ENCODE results near the gene NDFIP2. TPM values are rescaled to one million over a fixed set of nuclear protein-coding genes. Genes with fewer than 3 reads are reported as not detected.
"Not testable (repeated sequence)": the region's sequence is repeated elsewhere in the genome, so short reads cannot be mapped to it uniquely, and the experiment has no call there.

Gene NDFIP2
- total RNA-seq, 1 experiment from 2014 or later: 14.0 TPM

DNA sequence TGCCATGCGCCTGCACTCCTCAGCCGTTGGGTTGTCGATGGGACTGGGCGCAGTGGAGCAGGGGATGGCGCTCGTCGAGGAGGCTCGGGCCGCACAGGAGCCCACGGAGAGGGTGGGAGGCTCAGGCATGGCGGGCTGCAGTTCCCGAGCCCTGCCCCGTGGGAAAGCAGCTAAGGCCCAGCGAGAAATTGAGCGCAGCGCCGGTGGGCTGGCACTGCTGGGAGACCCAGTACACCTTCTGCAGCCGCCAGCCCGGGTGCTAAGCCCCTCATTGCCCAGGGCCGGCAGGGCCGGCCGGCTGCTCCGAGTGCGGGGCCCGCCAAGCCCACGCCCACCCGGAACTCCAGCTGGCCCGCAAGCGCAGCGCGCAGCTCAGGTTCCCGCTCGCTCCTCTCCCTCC is 119.2 kb downstream of the NDFIP2 start:
- not testable (repeated sequence) for H3K4me3 ChIP-seq (ENCODE audit: insufficient read depth, low read depth, low read length); H3K36me3 ChIP-seq (replicated peaks; ENCODE audit: control insufficient read depth, insufficient read depth, low read length); H3K27me3 ChIP-seq (ENCODE audit: control insufficient read depth, insufficient read depth, low read length); DNase-seq

DNA sequence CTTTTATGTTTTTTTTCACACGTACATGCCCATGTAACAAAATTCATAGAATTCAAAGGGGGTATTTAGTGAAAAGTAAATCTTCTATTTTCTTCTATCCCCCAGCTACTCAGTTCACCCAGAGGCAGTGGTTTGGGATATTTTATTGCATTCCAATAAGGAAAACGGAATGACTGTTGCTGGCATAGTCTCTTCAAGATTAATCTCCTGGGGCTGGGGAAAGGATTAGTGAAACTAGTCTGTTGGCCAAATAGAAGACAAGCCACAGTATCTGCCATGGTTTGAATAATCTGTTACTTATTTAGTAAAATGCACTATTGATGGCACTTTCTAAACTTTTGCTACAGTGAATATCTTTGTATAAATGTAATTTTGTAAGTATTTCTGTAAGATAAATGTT is 122.0 kb downstream of the NDFIP2 start:
- H3K27me3 ChIP-seq (ENCODE audit: control insufficient read depth, insufficient read depth, low read length): no peaks in the 10 kb centered on the region
- no peak for DNase-seq
- H3K36me3 ChIP-seq (replicated peaks; ENCODE audit: control insufficient read depth, insufficient read depth, low read length): no peaks in the 10 kb centered on the region
- H3K4me3 ChIP-seq (ENCODE audit: insufficient read depth, low read depth, low read length): no peak overlapping the region

DNA sequence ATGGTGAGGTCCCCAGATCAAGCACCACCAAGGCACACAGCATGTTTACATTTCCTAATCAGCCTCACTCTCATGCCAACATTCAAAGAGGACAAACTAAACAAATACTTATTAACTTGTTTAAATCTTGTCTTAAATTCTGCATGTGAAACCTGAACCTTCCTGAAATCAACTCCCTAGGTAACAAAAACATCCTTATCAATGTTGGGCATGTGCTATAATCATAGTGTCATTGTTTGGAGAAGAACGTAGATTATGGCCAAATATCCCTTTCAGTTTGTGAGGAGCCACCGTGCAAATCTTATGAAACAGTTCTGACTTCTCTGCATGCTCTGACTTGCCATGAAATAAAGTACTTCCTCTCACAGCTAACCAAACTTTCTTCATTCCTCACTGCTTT is 123.8 kb downstream of the NDFIP2 start:
- Histone ChIP-seq H3K4me3 (ENCODE audit: insufficient read depth, low read depth, low read length) (no peak overlapping the region), H3K27me3 (ENCODE audit: control insufficient read depth, insufficient read depth, low read length) (no peaks in the 10 kb centered on the region), H3K36me3 (replicated peaks; ENCODE audit: control insufficient read depth, insufficient read depth, low read length) (no peaks in the 10 kb centered on the region)
- no peak for DNase-seq

Other genes starting within 250 kb of the NDFIP2 start
- gene RBM26, start 74.9 kb upstream of the NDFIP2 start, total RNA-seq (2014; rRNA removed; shearing (Covaris generic)): 37.9 and 50.0 TPM in 2 replicates

Data from H7 (cell line).